Ovary (tissue), 9 donors: ENCODE measurements around the gene TPST2. TPM values are rescaled to one million over a fixed set of nuclear protein-coding genes. Genes with fewer than 3 reads are reported as not detected.

ENCODE experiments used
- DNase-seq, 5 donors: peaks; one replicate each; pipeline ENCODE4 v3.0.0-alpha.2; 2019 to 2020
- H3K27ac ChIP-seq, 2 donors: fragments of 200-600 bp; one replicate each; pipeline versions ENCODE4 v1.5.1 to v1.8.0; 2019 to 2022
- H3K27me3 ChIP-seq: fragments of 200-600 bp; one replicate; pipeline ENCODE4 v1.8.0; 2022
- H3K36me3 ChIP-seq: fragments of 200-600 bp; sonication (generic); one replicate; pipeline ENCODE4 v1.5.1; 2019
- H3K4me1 ChIP-seq: one replicate; pipeline ENCODE4 v1.8.1; 2013; ENCODE audit warnings: mild to moderate bottlenecking, moderate library complexity; ENCODE audit not compliant: insufficient read depth
- H3K4me3 ChIP-seq: fragments of 200-600 bp; sonication (generic); one replicate; pipeline ENCODE4 v1.5.1; 2017
- H3K9me3 ChIP-seq, 2 donors: fragments of 200-600 bp in 1 of 2; sonication (generic) in 1 of 2; one replicate each; pipeline versions ENCODE4 v1.5.1 to v1.8.1; 2013 to 2019; ENCODE audit warnings: mild to moderate bottlenecking in 1 of 2, moderate library complexity in 1 of 2
- CTCF ChIP-seq, 3 donors: fragments of 450-650 bp in 2 of 3; fragments of 200-600 bp in 1 of 3; IDR thresholded peaks; one replicate each; pipeline versions ENCODE4 v1.5.1 to v1.8.0; 2016 to 2022; ENCODE audit warnings: antibody characterized with exemption in 3 of 3, mild to moderate bottlenecking in 1 of 3
- EP300 ChIP-seq: sonication (generic); formaldehyde crosslinking; IDR thresholded peaks from one replicate; pipeline ENCODE4 v1.6.1; 2017; ENCODE audit warnings: antibody characterized with exemption
- POLR2A ChIP-seq: fragments of 450-650 bp; IDR thresholded peaks from one replicate; pipeline ENCODE4 v1.6.1; 2017; ENCODE audit warnings: antibody characterized with exemption, mild to moderate bottlenecking, moderate library complexity
- WGBS, 3 donors: extraction: QIAGEN DNeasy Blood & Tissue Kit in 1 of 3; methylation state at CpG; one replicate each; pipeline versions ENCODE4 v1.1.5 to v1.1.7; 2013 to 2017; 5-methylcytosine and 5-hydroxymethylcytosine counted together
- intact Hi-C, 4 donors: fragments of 100-400 bp; cut with DNase I; formaldehyde crosslinking; loops; one replicate each; pipeline versions ENCODE4 v1.11.0 to v1.15.1; 2022 to 2023
- polyA plus RNA-seq, 2 donors: library from polyadenylated mRNA; stranded (reverse); fragments of 200-250 nt in 1 of 2; fragments of 350-450 nt in 1 of 2; fragmentation: Illumina TruSeq in 1 of 2; extraction: RNeasy Lipid Tissue Mini Kit (QIAGEN cat#74804) in 1 of 2; gene quantifications; one replicate each; pipeline ENCODE4 v1.2.3, GENCODE V29; 2013 to 2014
- total RNA-seq, 7 donors: library from RNA; depleted of rRNA in 2 of 7; stranded (reverse); fragments of >200 nt in 2 of 7; fragmentation: NEBNext Ultra II Directional in 3 of 7; extraction: Animal tissue kit (Norgen Biotek cat#: 25700) in 3 of 7; gene quantifications; one replicate each; pipeline versions ENCODE4 v1.1.0 to v1.2.4, GENCODE V29; 2016 to 2023
- donor health status: DM: no; HTN: no; CAD: no; lungs with moderate emphysema.
- donor health status: DM: no; HTN: no; CAD: no.
- donor health status: Bipolar disorder and iron deficiency.
- donor health status: DM: yes; HTN: yes; CAD: no.
- donor health status: DM: no; HTN: no; CAD: no.
- donor health status: DM: yes; HTN: yes; CAD: no.

Gene TPST2
- total and polyA plus RNA-seq, 9 donors = 10.5 to 28.5 (median 15.0) TPM

GRCh38 chr22:26517429-26517828 is 72.5 kb downstream of the TPST2 start:
- no peaks in the 10 kb centered on the region for H3K36me3 ChIP-seq
- no peaks in the 10 kb centered on the region for H3K27me3 ChIP-seq
- TF ChIP-seq CTCF (IDR thresholded peaks at IDR 0.05) = no peak
- no peak for TF ChIP-seq EP300
- no peak for TF ChIP-seq POLR2A
- no peaks in the 10 kb centered on the region for H3K9me3 ChIP-seq
- no peak overlapping the region for H3K4me3 ChIP-seq
- intact Hi-C loops = no loop called here
- DNase-seq = no peak
- peaks cover 2% of the 10 kb centered on the region for H3K4me1 ChIP-seq
- H3K27ac ChIP-seq = no peak overlapping the region
- whole genome bisulfite sequencing, 3 donors = 93 to 96% (median 95%) methylated on average over 5 of the region's 5 CpGs

GRCh38 chr22:26516503-26516902 is 73.4 kb downstream of the TPST2 start:
- no peak for TF ChIP-seq EP300
- TF ChIP-seq CTCF (IDR thresholded peaks at IDR 0.05) = no peak
- TF ChIP-seq POLR2A = no peak
- Histone ChIP-seq H3K9me3 (no peaks in the 10 kb centered on the region), H3K36me3 (no peaks in the 10 kb centered on the region), H3K27me3 (no peaks in the 10 kb centered on the region), H3K4me3 (no peak overlapping the region), H3K4me1 (peaks cover 5% of the 10 kb centered on the region), H3K27ac (no peak overlapping the region)
- 70 to 96% (median 90%) methylated on average over 1 of the region's 1 CpG for WGBS, 3 donors
- intact Hi-C loops = no loop called here
- no peak for DNase-seq

GRCh38 chr22:26515931-26516330 is 74.0 kb downstream of the TPST2 start:
- Histone ChIP-seq H3K27ac (no peak overlapping the region), H3K9me3 (no peaks in the 10 kb centered on the region), H3K4me3 (no peak overlapping the region), H3K36me3 (no peaks in the 10 kb centered on the region), H3K27me3 (no peaks in the 10 kb centered on the region), H3K4me1 (peaks cover 6% of the 10 kb centered on the region)
- no peak for DNase-seq
- 69 to 73% (median 72%) methylated on average over 3 of the region's 3 CpGs for WGBS, 3 donors
- intact Hi-C loops = no loop called here
- TF ChIP-seq CTCF (IDR thresholded peaks at IDR 0.05) (no peak), POLR2A (no peak), EP300 (no peak)

- Histone ChIP-seq H3K27ac (no peak overlapping the region), H3K4me3 (no peak overlapping the region), H3K9me3 (no peaks in the 10 kb centered on the region), H3K27me3 (no peaks in the 10 kb centered on the region), H3K36me3 (no peaks in the 10 kb centered on the region), H3K4me1 (peaks cover 6% of the 10 kb centered on the region)
- TF ChIP-seq CTCF (IDR thresholded peaks at IDR 0.05) (no peak), POLR2A (no peak), EP300 (no peak)
- intact Hi-C loops = no loop called here
- no peak for DNase-seq
- 94 to 96% (median 95%) methylated on average over 12 of the region's 12 CpGs for WGBS, 3 donors
Measured at GRCh38 chr22:26514419-26515161, 75.3 kb downstream of the TPST2 start.
